Measurements from ENCODE around the gene TTC19. TPM values are rescaled to one million over a fixed set of nuclear protein-coding genes. Genes with fewer than 3 reads are reported as not detected.
"Not testable (repeated sequence)": the region's sequence is repeated elsewhere in the genome, so short reads cannot be mapped to it uniquely, and the experiment has no call there.

TTC19 gene
- polyA plus RNA-seq, 3 donors: 51.7 to 67.3 (median 64.8) TPM

DNA sequence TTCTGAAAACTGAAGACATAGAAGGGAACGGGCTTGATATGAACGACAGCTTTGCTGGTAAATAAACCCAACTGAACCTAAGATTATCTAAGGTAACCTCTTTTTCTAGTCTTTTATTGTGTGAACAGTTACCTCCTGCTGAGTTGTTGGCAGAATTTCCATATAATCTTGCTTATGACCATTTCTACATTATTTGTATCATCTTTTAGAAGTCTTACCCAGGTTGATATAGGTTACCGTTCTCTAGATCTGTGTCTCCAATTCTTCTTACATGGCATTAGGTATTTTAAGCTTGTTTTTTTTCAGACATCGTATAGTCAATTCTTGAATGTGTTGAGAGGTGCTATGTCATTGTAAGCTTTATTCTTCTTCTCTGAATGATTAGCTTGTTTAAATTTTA is 24.3 kb downstream of the TTC19 start:
- no peak for DNase-seq

DNA sequence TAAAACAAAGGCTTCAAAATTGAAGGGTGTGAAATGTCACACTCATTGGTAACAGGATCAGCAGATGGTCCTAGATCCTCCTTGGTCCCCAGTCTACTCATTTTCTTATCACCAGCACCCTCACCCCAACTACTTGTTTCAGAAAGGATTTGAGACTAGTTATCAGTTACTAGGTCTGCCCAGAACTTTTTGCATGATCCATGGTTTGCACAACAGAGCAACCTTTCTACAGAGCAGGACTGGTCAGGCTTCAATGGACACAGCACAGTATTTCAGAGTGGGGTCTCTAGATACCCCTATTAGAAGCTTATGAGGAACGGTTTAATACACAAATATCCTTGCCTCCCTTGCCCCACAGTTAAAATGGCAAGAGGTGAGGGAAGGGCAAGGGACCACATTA is 25.6 kb downstream of the TTC19 start:
- DNase-seq: no peak

DNA sequence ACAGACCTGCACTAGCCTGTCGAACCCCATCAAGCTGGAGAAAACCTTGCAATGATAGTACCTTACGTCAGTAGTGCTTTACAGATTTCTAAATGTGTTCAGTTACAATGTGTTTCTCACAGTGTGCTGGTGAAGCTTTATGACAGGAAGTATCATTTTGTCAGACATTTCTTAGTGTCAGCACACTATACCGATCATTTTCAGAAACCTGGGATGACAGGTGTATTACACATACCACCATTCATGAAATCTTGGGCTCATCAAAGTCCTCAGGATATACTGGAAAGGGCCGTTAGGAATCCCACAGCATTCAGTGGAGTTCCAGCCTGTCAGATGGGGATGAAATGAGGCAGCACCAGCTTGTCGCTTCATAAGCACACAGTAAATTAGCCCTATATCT is 27.3 kb downstream of the TTC19 start:
- DNase-seq: no peak

DNA sequence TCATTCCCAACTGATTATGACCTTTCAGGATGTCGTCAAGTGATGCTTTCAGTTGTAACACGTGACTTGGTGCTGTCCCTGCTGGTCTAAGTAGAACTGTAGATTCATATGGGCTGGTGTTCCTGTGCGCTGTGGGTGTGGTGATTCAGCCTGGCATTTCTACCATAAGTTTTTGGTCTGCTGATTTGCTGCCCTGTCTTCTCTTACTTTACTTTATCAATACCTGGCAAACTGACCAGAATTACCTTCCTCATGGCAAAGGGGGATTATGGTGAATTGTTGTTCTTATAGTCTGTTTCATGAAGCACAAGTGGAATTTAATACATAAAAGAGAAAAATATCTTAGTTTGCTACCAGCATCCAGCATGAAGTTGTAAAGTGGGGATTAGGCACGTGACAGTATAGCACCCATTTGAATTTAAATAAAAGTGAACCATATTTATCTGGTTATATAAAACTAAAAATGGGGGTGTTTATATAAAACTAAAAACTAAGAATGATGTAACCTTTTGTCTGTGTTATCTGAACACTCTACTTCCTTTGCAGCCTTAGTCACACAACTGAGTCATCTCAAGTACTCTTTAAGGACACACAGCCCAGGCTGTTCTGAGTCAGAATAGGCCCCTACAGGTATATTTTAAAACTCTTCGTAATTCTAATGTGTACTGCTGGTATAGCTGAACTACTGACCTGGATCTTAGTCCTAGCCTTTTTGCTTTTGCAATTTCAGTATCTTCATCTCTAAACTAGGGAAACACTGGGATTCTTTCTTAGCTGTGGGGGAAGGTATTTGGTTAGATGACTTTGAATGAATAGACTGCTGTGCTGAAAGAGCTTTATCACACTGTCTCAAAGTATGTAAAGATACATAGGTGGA is 28.3 kb downstream of the TTC19 start:
- no peak for DNase-seq

DNA sequence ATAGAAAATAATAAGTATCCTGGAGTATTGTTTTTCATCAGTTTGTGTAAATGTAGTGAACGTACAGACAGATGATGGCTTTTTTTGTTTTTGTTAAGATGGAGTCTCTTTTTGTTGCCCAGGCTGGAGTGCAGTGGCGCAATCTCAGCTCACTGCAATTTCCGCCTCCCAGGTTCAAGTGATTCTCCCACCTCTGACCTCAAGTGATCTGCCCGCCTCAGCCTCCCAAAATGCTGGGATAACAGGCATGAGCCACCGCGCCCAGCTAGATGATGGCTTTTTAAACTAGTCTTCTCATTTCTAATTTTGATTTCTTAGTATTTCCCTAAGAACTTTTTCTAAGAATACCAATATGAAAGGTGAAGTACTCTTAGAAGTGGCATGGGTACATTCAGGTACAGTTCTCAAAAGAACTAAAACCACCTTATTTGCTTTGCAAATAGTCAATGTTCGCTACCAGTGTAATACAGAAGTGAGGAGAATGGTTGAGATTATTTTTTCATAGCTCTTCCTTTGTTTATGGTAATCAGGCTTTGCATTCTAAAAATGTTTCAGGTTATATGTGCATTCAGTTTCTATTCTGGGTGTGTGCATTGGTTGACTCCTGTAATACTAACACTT is 34.2 kb downstream of the TTC19 start:
- DNase-seq: no peak

DNA sequence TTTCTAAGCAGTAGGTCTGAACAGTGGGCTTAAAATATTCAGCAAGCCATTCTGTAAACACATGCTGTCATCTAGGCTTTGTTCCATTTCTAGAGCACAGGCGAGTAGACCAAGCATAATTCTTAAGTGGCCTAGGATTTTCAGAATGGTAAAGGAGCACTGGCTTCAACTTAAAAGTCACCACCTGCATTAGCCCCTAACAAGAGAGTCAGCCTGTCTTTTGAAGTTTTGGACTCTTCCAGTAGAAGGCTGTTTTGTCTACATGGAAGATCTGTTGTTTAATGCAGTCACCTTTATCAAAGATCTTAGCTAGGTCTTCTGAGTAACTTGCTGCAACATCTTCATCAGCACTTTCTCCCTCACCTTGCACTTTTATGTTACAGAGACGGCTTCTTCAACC is 36.6 kb downstream of the TTC19 start:
- no peak for DNase-seq

DNA sequence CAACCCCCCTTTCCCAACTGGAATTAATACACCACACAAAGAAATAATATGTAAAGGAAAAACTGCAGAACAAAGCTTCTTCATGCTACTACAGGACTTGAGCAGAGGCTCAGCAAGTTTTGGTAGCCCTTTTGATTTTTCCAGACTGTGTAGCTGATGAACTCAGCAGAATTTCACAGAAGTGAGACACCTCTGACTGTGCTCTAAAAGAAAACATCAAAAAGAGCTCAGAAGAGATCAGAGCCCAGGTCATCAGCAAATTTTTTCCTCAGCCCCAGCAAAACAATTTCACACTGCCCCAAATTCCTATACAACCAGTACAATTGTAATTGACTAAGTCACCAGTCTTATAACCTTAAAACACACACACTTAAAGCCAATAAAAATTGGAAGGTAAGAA is 38.0 kb downstream of the TTC19 start:
- DNase-seq: no peak

DNA sequence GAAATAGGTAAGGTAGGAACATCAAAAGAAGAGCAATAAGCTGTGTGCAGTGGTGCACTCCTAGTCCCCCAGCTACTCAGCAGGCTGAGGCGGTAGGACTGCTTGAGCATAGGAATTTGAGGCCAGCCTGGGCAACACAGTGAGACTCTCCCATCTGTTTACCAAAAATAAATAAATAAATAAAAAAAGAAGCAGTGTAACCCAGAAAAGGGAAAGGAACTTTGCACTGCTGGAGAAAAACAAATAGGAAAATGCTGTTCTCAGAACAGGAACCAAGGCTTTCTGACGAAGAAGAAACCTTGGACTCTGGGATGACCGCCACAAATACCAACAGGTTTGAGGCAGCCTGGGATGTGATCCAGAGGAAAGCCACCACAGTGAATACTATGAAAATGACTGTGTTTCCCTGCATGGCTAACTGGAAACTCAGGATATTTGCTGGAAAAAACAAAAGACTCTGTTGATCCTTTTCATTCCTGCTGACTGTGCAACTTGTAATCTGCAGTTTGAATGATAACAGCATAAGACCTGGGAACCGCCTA is 41.2 kb downstream of the TTC19 start:
- DNase-seq: no peak

DNA sequence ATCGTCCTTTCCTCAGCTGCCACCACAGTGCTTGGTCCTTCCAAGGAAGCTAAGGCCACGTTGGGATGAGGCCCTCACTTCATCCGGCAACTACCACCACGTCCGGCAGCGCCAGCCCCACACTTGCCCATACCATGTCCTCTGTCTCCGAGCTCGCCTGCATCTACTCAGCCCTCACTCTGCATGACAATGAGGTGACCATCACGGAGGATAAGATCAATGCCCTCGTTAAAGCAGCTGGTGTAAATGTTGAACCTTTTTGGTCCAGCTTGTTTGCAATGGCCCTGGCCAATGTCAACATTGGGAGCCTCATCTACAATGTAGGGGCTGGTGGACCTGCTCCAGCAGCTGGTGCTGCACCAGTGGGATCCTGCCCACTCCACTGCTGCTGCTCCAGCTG is 44.9 kb downstream of the TTC19 start:
- DNase-seq: no peak

DNA sequence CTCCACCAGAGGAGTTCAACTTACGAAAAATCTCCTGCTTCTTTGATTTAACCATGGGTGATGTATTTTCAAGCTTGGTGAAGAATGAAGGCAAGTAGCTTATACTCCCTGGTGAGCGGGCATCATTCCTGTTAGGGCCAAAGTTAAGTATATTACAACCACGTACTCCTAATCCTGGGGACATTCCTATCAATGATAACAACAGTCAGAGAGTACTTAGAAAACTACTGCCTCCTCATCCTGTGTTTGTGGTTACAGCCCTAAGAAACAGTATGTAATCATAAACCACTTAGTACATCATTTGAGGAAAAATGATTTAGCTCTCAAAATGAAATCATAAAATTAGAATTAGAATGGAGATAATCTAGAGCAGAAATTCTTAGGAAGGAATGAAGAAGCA is 47.3 kb downstream of the TTC19 start:
- DNase-seq: no peak

DNA sequence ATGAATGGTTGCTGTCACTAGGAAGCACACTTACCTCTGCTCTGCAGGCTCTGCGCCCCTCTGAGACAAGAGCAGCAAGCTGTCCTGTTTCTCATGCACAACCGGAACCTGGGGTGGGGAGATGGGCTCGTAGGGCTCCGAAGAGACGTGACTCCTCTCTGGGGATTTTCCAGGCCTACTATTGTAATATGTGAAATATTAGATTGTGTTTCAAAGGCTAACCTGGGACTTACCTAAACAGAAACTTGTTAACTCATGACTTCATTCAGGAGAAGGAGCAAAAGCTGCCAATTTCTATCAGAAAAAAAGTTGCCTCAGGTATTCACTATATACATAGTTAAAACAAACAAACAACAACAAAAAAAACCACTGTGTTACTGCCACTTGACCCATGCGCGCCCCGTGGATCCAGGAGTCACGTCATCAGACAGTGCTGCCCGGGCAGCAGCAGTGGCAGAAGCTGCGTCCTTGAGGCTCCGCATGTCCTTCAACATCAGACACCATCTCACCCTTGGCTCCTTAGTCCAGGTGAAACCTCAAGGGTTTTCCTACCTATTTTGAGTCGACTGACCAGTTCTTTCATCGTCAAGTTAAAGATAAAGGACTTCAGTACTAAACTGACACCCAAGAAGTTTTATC is 49.3 kb downstream of the TTC19 start:
- no peak for DNase-seq

DNA sequence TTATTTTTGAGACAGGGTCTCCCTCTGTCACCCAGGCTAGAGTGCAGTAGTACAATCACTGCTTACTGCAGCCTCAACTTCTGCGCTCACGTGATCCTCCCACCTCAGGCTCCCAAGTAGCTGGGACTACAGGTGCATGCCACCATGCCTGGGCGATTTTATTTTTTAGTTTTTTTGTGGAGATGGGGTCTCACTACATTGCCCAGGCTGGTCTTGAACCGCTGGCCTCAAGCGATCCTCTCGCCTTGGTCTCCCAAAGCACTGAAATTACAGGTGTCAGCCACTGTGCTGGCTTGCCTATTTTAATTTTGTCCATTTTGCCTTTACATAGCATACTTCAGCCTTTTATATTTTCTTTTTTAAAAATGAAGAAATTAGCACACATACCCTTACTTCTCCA is 51.2 kb downstream of the TTC19 start:
- DNase-seq: no peak

DNA sequence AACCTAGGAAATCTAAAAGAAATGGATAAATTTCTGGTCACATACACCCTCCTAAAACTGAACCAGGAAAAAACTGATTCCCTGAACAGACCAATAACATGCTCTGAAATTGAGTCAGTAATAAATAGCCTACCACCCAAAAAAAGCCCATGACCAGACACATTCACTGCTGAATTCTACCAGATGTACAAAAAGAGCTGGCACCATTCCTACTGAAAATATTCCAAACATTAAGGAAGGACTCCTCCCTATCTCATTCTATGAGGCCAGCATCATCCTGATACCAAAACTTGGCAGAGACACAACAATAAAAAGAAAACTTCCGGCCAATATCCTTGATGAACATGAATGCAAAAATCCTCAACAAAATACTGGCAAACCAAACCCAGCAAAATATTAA is 52.9 kb downstream of the TTC19 start:
- DNase-seq: no peak

DNA sequence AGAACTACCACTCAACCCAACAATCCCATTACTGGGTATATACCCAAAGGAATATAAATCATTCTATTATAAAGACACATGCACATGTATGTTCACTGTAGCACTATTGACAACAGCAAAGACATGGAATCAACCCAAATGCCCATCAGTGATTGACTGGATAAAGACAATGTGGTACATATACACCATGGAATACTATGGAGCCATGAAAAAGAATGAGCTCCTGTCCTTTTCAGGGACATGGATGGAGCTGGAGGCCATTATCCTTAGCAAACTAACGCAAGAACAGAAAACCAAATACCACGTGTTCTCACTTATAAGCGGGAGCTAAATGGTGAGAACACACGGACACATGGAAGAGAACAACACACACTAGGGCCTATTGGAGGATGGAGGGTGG is 55.5 kb downstream of the TTC19 start:
- DNase-seq: not testable (repeated sequence)

DNA sequence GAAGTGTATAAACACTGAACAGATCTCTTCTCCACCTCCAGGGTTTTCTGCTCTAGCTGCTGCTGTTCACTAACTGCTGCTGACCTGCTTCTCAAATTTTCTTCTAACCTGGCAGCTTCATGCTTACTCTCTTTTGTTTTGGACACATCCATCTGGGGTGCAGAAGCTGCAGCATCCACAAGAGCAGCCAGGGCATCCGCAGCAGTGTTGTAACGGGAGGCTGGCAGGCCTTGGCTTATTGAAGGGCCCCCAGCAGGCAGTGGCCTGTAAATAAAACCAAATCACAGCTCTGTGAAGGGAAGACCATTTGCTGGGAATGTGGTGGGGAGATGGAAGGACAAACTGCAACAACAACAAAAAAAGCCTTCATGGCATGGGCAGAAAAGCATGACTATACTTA is 62.0 kb downstream of the TTC19 start:
- DNase-seq: no peak

DNA sequence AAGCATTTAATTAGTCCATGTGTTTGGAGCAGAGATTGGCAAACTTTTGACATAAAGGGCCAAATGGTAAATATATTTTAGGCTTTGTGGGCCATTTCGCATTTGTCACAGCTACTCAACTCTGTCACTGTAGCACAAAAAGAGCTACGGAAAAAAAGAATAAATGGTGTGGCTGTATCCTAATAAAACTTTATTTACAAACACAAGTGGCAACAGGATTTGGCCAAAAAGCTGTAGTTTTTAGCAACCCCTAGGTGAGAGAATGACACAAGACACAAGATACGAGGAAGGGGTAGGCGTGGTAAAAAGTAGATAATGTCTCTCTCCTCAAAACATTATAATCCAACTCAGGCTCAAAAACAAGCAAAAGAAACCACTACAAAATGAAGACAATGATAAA is 66.5 kb downstream of the TTC19 start:
- no peak for DNase-seq

DNA sequence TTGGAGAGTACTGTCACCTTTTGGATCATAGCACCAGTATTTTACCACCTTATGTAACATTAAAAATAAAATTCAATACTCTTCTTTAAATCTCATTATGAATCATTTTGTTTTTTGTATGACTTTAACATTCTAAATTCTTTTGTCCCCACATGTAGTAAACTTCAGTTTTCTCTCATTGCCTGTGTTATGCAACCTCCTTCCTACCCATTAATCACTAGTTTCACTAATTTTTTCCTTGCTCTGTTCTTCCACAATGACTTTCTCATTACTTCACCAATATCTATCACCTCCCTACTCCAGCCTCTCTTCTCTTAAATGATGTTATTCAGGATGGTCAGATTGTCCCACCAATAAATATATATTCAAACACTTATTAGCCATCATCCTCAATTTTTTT is 68.7 kb downstream of the TTC19 start:
- DNase-seq: no peak

DNA sequence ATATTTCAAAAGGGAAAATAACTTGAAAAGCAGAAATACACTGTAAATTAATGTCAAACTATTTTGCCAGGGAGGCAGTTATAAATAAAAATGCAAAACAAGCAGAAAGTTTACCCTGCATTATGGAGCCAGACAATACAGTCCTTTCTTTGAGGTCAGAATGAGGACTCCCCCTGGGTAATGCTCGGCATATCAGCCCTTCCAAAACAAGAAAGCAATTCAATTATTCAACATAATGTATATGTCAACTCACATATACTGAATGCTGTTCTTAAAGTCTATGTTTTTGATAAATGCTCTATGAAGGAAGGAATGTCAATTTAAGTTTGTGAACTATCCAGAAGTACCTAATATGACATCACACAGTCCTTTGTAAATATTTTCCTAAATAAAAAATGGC is 72.4 kb downstream of the TTC19 start:
- no peak for DNase-seq

DNA sequence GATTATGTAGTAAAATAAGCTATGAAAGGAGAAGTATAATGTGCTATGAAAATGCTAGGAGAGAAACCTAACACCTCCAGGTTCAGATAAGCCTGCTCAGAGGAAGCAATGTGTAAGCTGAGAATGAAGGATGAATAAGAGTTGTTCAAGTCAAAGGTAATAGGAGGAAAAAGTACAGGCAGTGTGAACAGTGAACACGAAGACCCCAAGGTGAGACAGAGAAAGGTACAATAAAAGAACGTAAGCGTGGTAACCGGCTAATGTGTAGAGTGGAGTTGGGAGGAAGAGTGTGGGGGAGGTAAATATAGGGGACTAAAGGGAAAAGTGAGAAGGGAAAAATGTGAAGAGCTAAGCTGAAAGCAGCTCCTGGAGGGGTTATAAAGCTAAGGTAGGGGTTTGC is 74.2 kb downstream of the TTC19 start:
- no peak for DNase-seq

DNA sequence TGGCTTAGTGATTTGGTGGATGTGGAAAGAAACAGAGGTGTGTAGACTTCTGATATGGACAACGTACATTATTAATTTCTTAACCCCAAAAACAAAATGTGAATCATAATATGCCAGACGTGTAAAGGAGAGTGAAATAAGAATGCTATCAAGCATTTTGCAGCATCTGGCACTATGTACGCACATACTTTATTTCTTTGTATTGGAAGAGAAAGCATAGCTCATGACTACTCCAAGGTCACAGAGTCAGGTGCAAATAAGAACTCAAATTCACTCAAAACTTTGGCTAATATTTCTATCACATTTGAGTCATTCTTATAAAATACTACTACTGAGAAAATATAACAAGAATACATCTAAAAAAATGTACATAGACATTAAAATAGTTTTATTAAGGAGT is 74.8 kb downstream of the TTC19 start:
- no peak for DNase-seq

DNA sequence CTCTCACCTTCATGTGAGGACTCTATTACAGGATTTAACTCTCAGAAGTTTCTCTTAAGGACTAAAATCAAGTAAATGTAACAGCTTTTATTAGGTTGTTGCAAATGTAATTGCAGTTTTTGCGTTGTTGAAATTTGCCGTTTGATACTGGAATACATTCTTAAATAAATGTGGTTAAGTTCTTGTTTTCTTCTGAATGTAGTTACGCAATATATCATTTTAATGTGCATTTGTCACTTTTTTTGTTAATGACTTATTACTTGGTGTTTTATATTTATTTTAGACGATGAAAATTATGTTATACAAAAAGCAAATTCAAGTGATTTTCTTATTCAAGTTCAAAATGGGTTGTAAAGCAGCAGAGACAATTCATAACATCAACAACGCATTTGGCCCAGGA is 76.3 kb downstream of the TTC19 start:
- DNase-seq: no peak

Data from renal pelvis (tissue), 4 donors.